HepG2 (cell line): ENCODE results near the gene PHYH. TPM values are rescaled to one million over a fixed set of nuclear protein-coding genes. Genes with fewer than 3 reads are reported as not detected.

Source experiments
- ARNT ChIP-seq: fragments of 450-650 bp; IDR thresholded peaks from 2 replicates; pipeline ENCODE4 v1.6.1; 2017
- MYC ChIP-seq: sonication (generic); formaldehyde crosslinking; IDR thresholded peaks from 2 replicates; pipeline ENCODE4 v1.9.0; 2021; ENCODE audit warnings: missing genetic modification reagents, borderline replicate concordance
- NFATC3 ChIP-seq: sonication (generic); formaldehyde crosslinking; IDR thresholded peaks from 2 replicates; pipeline ENCODE4 v1.5.1; 2020; ENCODE audit warnings: mild to moderate bottlenecking, missing genetic modification reagents
- SAFB2 ChIP-seq: sonication (generic); formaldehyde crosslinking; IDR thresholded peaks from 2 replicates; pipeline ENCODE4 v1.5.1; 2020; ENCODE audit warnings: missing genetic modification reagents, low read depth, mild to moderate bottlenecking, borderline replicate concordance
- SIN3A ChIP-seq: IDR thresholded peaks from 2 replicates; pipeline ENCODE4 v1.6.1; 2011; ENCODE audit warnings: low read depth, mild to moderate bottlenecking, control low read depth, low read length, borderline replicate concordance
- SSRP1 ChIP-seq: IDR thresholded peaks from 2 replicates; pipeline ENCODE4 v1.6.1; 2016; ENCODE audit warnings: control low read depth
- TAF1 ChIP-seq: sonication (generic); formaldehyde crosslinking; IDR thresholded peaks from 2 replicates; pipeline ENCODE4 v1.4.0; 2020; ENCODE audit warnings: missing genetic modification reagents
- TEAD3 ChIP-seq: optimal IDR thresholded peaks from 2 replicates; pipeline ENCODE3; 2016; ENCODE audit warnings: borderline replicate concordance
- TSC22D2 ChIP-seq: sonication (generic); formaldehyde crosslinking; IDR thresholded peaks from 2 replicates; pipeline ENCODE4 v1.5.1; 2020; ENCODE audit warnings: missing genetic modification reagents, mild to moderate bottlenecking, borderline replicate concordance
- ZFYVE20 ChIP-seq: sonication (generic); formaldehyde crosslinking; IDR thresholded peaks from 2 replicates; pipeline ENCODE4 v1.8.0; 2023; ENCODE audit warnings: low read depth, mild to moderate bottlenecking, moderate library complexity, missing genetic modification reagents, borderline replicate concordance
- ZNF510 ChIP-seq: sonication (generic); formaldehyde crosslinking; IDR thresholded peaks from 2 replicates; pipeline ENCODE4 v1.4.0; 2020; ENCODE audit warnings: low read depth, mild to moderate bottlenecking, missing genetic modification reagents
- ZNF615 ChIP-seq: sonication (generic); formaldehyde crosslinking; IDR thresholded peaks from 2 replicates; pipeline ENCODE4 v1.5.0; 2020; ENCODE audit warnings: mild to moderate bottlenecking, missing genetic modification reagents, borderline replicate concordance
- ZNF816 ChIP-seq: sonication (generic); formaldehyde crosslinking; IDR thresholded peaks from 2 replicates; pipeline ENCODE4 v1.8.0; 2022; ENCODE audit warnings: missing genetic modification reagents, mild to moderate bottlenecking, borderline replicate concordance
- ZSCAN31 ChIP-seq: sonication (generic); formaldehyde crosslinking; IDR thresholded peaks from 2 replicates; pipeline ENCODE4 v1.5.0; 2020; ENCODE audit warnings: low read depth, mild to moderate bottlenecking, missing genetic modification reagents
- polyA plus RNA-seq, 8 experiments: library from polyadenylated mRNA; depleted of rRNA in 3 of 8; stranded (reverse) in 7 of 8; unstranded in 1 of 8; fragments of >200 nt; fragmentation: Illumina TruSeq in 4 of 8; extraction: Trizol in 4 of 8; gene quantifications; 2 replicates each; pipeline versions ENCODE4 v1.2.1 to v1.2.3, GENCODE V29; 2011 to 2016; ENCODE audit warnings: low read depth in 4 of 8, missing spikeins in 1 of 8, mixed read lengths in 1 of 8; ENCODE audit not compliant: insufficient read depth in 1 of 8
- total RNA-seq, 5 experiments: library from RNA; depleted of rRNA; stranded (reverse); fragments of >200 nt; fragmentation: Illumina TruSeq; extraction: Trizol; gene quantifications; 2 replicates each; pipeline ENCODE4 v1.2.3, GENCODE V29; 2016; ENCODE audit warnings: low read depth in 1 of 5
- TF ChIP-seq, protein P1 (sequence below): sonication (generic); formaldehyde crosslinking; IDR thresholded peaks from 2 replicates; pipeline ENCODE4; 2020; ENCODE audit warnings: missing genetic modification reagents, mild to moderate bottlenecking, borderline replicate concordance
- TF ChIP-seq, protein P2 (sequence below): sonication (generic); formaldehyde crosslinking; IDR thresholded peaks from 2 replicates; pipeline ENCODE4 v1.4.0; 2020; ENCODE audit warnings: mild to moderate bottlenecking, missing genetic modification reagents, borderline replicate concordance
- TF ChIP-seq, protein P3 (sequence below): sonication (generic); formaldehyde crosslinking; IDR thresholded peaks from 2 replicates; pipeline ENCODE4 v1.5.1; 2020; ENCODE audit warnings: missing genetic modification reagents, mild to moderate bottlenecking, borderline replicate concordance
- TF ChIP-seq, protein P4 (sequence below): sonication (generic); formaldehyde crosslinking; IDR thresholded peaks from 2 replicates; pipeline ENCODE4 v1.8.0; 2022; ENCODE audit warnings: mild to moderate bottlenecking, missing genetic modification reagents, moderate library complexity
- TF ChIP-seq, protein P5 (sequence below): sonication (generic); formaldehyde crosslinking; conservative IDR thresholded peaks from 2 replicates; pipeline ENCODE4 v1.8.1; 2023; ENCODE audit warnings: missing genetic modification reagents
- TF ChIP-seq, protein P6 (sequence below): sonication (generic); formaldehyde crosslinking; IDR thresholded peaks from 2 replicates; pipeline ENCODE4 v1.8.1; 2023; ENCODE audit warnings: mild to moderate bottlenecking, moderate library complexity, missing genetic modification reagents

Gene PHYH
- total and polyA plus RNA-seq, 2 of the 13 experiments (the other 11 are each of a cell fraction or from before 2014, with no cell fraction given) = 27.2 to 34.5 TPM

DNA sequence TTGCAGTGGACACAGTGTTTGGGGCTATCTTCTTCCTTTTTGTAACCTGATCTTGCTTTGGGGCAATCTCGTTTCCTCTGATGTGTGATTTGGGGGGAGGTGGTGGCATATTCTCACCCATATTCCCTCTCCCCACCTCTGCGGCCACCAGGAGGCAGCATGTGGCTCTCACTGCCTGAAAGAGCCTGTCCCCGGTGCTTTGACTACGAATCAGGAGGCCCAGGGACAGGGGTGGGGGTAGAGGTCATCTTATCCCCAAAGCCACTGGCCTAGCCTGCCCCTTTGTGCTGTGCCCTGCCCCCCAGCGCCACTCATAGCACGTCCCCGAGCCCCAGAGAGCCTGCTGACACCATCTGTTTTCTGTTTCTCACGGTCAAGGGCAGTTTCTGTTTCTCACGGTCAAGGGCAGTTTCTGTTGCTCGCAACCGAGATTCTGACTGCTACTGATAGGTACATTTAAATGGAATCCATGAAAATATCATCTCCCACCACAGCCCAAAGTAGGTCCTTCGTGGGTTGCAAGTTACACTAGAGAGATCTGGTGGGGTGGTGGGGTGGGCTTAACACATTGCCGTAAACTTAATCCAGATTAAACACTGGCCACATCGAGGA, 28.2 kb downstream of the PHYH start (continued):
- TF ChIP-seq ZNF615 (CRISPR knock-in tag) = no peak
- TF ChIP-seq, protein P1, sequence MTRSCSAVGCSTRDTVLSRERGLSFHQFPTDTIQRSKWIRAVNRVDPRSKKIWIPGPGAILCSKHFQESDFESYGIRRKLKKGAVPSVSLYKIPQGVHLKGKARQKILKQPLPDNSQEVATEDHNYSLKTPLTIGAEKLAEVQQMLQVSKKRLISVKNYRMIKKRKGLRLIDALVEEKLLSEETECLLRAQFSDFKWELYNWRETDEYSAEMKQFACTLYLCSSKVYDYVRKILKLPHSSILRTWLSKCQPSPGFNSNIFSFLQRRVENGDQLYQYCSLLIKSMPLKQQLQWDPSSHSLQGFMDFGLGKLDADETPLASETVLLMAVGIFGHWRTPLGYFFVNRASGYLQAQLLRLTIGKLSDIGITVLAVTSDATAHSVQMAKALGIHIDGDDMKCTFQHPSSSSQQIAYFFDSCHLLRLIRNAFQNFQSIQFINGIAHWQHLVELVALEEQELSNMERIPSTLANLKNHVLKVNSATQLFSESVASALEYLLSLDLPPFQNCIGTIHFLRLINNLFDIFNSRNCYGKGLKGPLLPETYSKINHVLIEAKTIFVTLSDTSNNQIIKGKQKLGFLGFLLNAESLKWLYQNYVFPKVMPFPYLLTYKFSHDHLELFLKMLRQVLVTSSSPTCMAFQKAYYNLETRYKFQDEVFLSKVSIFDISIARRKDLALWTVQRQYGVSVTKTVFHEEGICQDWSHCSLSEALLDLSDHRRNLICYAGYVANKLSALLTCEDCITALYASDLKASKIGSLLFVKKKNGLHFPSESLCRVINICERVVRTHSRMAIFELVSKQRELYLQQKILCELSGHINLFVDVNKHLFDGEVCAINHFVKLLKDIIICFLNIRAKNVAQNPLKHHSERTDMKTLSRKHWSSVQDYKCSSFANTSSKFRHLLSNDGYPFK (CRISPR knock-in tag) = peak; percentile 65; the same call in 1 of the 2 replicates
- TF ChIP-seq, protein P2, sequence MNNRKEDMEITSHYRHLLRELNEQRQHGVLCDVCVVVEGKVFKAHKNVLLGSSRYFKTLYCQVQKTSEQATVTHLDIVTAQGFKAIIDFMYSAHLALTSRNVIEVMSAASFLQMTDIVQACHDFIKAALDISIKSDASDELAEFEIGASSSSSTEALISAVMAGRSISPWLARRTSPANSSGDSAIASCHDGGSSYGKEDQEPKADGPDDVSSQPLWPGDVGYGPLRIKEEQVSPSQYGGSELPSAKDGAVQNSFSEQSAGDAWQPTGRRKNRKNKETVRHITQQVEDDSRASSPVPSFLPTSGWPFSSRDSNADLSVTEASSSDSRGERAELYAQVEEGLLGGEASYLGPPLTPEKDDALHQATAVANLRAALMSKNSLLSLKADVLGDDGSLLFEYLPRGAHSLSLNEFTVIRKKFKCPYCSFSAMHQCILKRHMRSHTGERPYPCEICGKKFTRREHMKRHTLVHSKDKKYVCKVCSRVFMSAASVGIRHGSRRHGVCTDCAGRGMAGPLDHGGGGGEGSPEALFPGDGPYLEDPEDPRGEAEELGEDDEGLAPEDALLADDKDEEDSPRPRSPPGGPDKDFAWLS = no peak
- no peak for TF ChIP-seq NFATC3 (CRISPR knock-in tag)
- no peak for TF ChIP-seq ZFYVE20 (CRISPR knock-in tag)
- TF ChIP-seq, protein P3, sequence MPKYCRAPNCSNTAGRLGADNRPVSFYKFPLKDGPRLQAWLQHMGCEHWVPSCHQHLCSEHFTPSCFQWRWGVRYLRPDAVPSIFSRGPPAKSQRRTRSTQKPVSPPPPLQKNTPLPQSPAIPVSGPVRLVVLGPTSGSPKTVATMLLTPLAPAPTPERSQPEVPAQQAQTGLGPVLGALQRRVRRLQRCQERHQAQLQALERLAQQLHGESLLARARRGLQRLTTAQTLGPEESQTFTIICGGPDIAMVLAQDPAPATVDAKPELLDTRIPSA = no peak
- TF ChIP-seq, protein P4, sequence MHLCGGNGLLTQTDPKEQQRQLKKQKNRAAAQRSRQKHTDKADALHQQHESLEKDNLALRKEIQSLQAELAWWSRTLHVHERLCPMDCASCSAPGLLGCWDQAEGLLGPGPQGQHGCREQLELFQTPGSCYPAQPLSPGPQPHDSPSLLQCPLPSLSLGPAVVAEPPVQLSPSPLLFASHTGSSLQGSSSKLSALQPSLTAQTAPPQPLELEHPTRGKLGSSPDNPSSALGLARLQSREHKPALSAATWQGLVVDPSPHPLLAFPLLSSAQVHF (CRISPR knock-in tag) = no peak
- 0 out of 2 replicates have a peak, but pooled peaks have one; percentile 36 for TF ChIP-seq TSC22D2
- no peak for TF ChIP-seq MYC
- TF ChIP-seq SIN3A = no peak
- TF ChIP-seq TEAD3 = no peak
- TF ChIP-seq SSRP1 (CRISPR knock-in tag) = 0 out of 2 replicates have a peak, but pooled peaks have one; percentile 51
- TF ChIP-seq ZSCAN31 (CRISPR knock-in tag) = peak; percentile 64; the same call in 1 of the 2 replicates
- peak; percentile 48; the same call in 1 of the 2 replicates for TF ChIP-seq TAF1 (CRISPR knock-in tag)
- TF ChIP-seq ZNF816 (CRISPR knock-in tag) = no peak
- TF ChIP-seq, protein P5, sequence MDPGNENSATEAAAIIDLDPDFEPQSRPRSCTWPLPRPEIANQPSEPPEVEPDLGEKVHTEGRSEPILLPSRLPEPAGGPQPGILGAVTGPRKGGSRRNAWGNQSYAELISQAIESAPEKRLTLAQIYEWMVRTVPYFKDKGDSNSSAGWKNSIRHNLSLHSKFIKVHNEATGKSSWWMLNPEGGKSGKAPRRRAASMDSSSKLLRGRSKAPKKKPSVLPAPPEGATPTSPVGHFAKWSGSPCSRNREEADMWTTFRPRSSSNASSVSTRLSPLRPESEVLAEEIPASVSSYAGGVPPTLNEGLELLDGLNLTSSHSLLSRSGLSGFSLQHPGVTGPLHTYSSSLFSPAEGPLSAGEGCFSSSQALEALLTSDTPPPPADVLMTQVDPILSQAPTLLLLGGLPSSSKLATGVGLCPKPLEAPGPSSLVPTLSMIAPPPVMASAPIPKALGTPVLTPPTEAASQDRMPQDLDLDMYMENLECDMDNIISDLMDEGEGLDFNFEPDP (CRISPR knock-in tag) = no peak
- TF ChIP-seq SAFB2 (CRISPR knock-in tag) = no peak
- TF ChIP-seq, protein P6, sequence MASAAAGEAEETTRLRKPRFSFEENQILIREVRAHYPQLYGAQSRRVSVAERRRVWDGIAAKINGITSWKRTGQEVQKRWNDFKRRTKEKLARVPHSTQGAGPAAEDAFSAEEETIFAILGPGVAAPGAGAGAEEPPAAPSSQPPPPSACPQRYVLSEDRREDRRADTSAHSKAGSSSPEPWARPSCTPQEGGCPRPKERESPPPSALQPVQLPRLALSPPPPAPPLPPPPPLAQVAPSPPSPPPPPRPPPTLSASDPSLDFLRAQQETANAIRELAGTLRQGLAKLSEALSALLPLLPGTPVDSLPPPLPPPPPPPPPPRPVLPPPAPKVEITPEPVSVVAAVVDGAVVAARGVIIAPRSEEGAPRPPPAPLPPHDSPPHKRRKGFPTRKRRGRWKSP = 0 out of 2 replicates have a peak, but pooled peaks have one; percentile 39
- TF ChIP-seq ZNF510 = no peak
- TF ChIP-seq ARNT = no peak
